Adrenal gland (tissue), 12 donors: Measurements from ENCODE around the gene CNDP1. TPM values are rescaled to one million over a fixed set of nuclear protein-coding genes. Genes with fewer than 3 reads are reported as not detected.

Experiments used
- DNase-seq, 7 donors: peaks; one replicate each; pipeline ENCODE4 v3.0.0-alpha.2; 2019 to 2020
- H3K27ac ChIP-seq, 5 donors: fragments of 200-600 bp; sonication (generic) in 4 of 5; 1 replicate in 3 of 5; 2 replicates in 2 of 5; pipeline versions ENCODE4 v1.5.1 to v1.8.0; 2016 to 2020; ENCODE audit warnings: mild to moderate bottlenecking in 1 of 5
- H3K27me3 ChIP-seq: fragments of 200-600 bp; 2 replicates; pipeline ENCODE4 v1.8.0; 2021
- H3K36me3 ChIP-seq, 2 donors: fragments of 200-600 bp; replicated peaks in 1 of 2; 1 replicate in 1 of 2; 2 replicates in 1 of 2; pipeline versions ENCODE4 v1.5.1 to v1.8.0; 2018 to 2022
- H3K4me1 ChIP-seq, 2 donors: fragments of 200-600 bp; replicated peaks in 1 of 2; 1 replicate in 1 of 2; 2 replicates in 1 of 2; pipeline versions ENCODE4 v1.5.1 to v1.8.0; 2018 to 2021
- H3K4me3 ChIP-seq, 4 donors: fragments of 200-600 bp; sonication (generic) in 3 of 4; one replicate each; pipeline ENCODE4 v1.5.1; 2016 to 2018
- H3K9me3 ChIP-seq, 3 donors: fragments of 200-600 bp; sonication (generic) in 1 of 3; replicated peaks in 1 of 3; 1 replicate in 2 of 3; 2 replicates in 1 of 3; pipeline versions ENCODE4 v1.5.1 to v1.8.0; 2016 to 2021
- POLR2A ChIP-seq, 2 donors: fragments of 450-650 bp; IDR thresholded peaks; one replicate each; pipeline ENCODE4 v1.6.1; 2017; ENCODE audit warnings: antibody characterized with exemption in 2 of 2, mild to moderate bottlenecking in 2 of 2, moderate library complexity in 1 of 2
- WGBS, 4 donors: extraction: QIAGEN DNeasy Blood & Tissue Kit in 2 of 4; methylation state at CpG; one replicate each; pipeline versions ENCODE4 v1.1.5 to v1.1.7; 2013 to 2017; 5-methylcytosine and 5-hydroxymethylcytosine counted together
- intact Hi-C, 2 donors: fragments of 100-400 bp; cut with DNase I; formaldehyde crosslinking; loops; one replicate each; pipeline versions ENCODE4 v1.14.1 to v1.15.0; 2022 to 2023
- polyA plus RNA-seq, 3 donors: library from polyadenylated mRNA; stranded (reverse); fragments of 200-250 nt in 2 of 3; fragments of 350-450 nt in 1 of 3; fragmentation: Illumina TruSeq in 1 of 3; extraction: RNeasy Lipid Tissue Mini Kit (QIAGEN cat#74804) in 1 of 3; gene quantifications; one replicate each; pipeline ENCODE4 v1.2.3, GENCODE V29; 2013 to 2014
- total RNA-seq, 9 donors: library from RNA; depleted of rRNA in 4 of 9; stranded (reverse); fragments of >200 nt in 4 of 9; fragments of 120-200 nt in 1 of 9; fragmentation: NEBNext Ultra II Directional in 1 of 9; extraction: Animal tissue kit (Norgen Biotek cat#: 25700) in 1 of 9; gene quantifications; one replicate each; pipeline versions ENCODE4 v1.1.0 to v1.2.4, GENCODE V29; 2013 to 2023
- TF ChIP-seq, protein P1 (sequence below), 6 experiments: fragments of 450-650 bp in 4 of 6; fragments of 200-600 bp in 2 of 6; sonication (generic) in 1 of 6; IDR thresholded peaks; 1 replicate in 5 of 6; 2 replicates in 1 of 6; pipeline versions ENCODE4 v1.5.1 to v1.8.0; 2016 to 2021; ENCODE audit warnings: antibody characterized with exemption in 6 of 6, mild to moderate bottlenecking in 2 of 6, moderate library complexity in 1 of 6
- donor health status: healthy with polysubstance abuse.
- donor health status: Bipolar disorder and iron deficiency.
- donor health status: DM: yes; HTN: yes; CAD: no.
- donor health status: DM: no; HTN: no; CAD: no.
- donor health status: DM: no; HTN: no; CAD: no.
- donor health status: DM: yes; HTN: yes; CAD: no.

The CNDP1 gene
- total and polyA plus RNA-seq, 12 donors: 0.16 to 0.27 TPM; not detected in 10

DNA sequence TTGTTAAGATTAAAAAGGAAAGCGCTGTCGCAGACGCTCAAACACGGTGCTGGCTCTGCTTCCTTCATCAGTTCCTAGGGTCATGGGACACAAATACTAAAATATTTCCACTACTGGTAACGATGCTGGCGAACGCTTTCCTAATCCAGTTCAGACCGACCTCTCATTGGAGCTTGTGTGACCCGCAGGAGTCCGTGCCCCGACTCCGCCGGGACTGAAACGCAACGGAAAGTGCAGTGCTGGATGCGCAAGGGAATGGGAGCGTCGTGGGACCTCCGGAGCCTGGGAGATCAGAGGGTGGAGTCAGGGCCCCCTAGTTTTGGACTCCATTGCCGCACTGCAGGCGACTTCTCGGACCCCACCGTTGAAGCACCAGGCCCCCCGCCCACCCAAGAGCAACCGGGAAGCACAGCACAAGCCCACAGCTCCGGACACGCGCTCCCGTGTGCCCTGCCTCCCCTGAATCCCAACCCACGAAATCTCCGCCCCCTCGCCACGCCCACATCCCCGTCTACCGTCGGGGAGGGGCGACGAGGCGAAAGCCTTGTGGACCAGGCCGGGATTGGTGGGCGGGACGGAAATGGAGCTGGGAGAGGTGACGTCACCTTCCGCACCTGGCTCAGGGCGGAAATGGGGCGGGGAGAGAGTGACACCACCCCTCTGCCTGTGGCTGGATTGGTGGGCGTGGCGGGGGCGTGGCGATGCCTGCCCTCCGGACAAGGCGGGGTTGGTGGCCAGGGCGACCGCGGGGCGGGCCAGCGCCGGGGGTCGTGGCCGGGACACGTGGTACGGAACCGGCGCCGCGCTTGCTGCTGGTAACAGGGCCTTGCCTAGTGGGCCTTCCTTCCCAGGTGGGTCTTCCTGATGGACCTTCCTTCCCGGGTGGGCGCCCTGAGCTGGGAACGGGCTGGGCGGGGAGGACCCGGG, 38.5 kb upstream of the CNDP1 start, which contains the start of gene CNDP2:
Gene CNDP2 (plus strand): TSS at position 783 of the 927 bp plus-strand sequence. CDS start 3,611 bp downstream, outside the sequence.
- peak; percentile 99 to 100 (median 100) for DNase-seq
- Histone ChIP-seq H3K36me3 (no peaks in the 10 kb centered on the region), H3K4me3 (peak within 1 kb of the TSS; percentile 56 to 93 (median 82)), H3K9me3 (no peaks in the 10 kb centered on the region), H3K27ac (peak within 1 kb of the TSS; percentile 49 to 95 (median 86)), H3K27me3 (no peaks in the 10 kb centered on the region), H3K4me1 (peaks cover 7 to 9% of the 10 kb centered on the region in 2 donors)
- TF ChIP-seq, protein P1, sequence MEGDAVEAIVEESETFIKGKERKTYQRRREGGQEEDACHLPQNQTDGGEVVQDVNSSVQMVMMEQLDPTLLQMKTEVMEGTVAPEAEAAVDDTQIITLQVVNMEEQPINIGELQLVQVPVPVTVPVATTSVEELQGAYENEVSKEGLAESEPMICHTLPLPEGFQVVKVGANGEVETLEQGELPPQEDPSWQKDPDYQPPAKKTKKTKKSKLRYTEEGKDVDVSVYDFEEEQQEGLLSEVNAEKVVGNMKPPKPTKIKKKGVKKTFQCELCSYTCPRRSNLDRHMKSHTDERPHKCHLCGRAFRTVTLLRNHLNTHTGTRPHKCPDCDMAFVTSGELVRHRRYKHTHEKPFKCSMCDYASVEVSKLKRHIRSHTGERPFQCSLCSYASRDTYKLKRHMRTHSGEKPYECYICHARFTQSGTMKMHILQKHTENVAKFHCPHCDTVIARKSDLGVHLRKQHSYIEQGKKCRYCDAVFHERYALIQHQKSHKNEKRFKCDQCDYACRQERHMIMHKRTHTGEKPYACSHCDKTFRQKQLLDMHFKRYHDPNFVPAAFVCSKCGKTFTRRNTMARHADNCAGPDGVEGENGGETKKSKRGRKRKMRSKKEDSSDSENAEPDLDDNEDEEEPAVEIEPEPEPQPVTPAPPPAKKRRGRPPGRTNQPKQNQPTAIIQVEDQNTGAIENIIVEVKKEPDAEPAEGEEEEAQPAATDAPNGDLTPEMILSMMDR (IDR thresholded peaks at IDR 0.05): no peak
- TF ChIP-seq POLR2A (IDR thresholded peaks at IDR 0.05): peak; percentile 60 to 73
- 0 to 2% (median 0%) methylated on average over 22 to 71 of the region's 71 CpGs for WGBS, 4 donors
- intact Hi-C loops: loop anchor here in 1 of 2 donors (10.0 kb wide), 1 partner anchor 99 kb away; the partner anchor contains the start of gene ZNF407

DNA sequence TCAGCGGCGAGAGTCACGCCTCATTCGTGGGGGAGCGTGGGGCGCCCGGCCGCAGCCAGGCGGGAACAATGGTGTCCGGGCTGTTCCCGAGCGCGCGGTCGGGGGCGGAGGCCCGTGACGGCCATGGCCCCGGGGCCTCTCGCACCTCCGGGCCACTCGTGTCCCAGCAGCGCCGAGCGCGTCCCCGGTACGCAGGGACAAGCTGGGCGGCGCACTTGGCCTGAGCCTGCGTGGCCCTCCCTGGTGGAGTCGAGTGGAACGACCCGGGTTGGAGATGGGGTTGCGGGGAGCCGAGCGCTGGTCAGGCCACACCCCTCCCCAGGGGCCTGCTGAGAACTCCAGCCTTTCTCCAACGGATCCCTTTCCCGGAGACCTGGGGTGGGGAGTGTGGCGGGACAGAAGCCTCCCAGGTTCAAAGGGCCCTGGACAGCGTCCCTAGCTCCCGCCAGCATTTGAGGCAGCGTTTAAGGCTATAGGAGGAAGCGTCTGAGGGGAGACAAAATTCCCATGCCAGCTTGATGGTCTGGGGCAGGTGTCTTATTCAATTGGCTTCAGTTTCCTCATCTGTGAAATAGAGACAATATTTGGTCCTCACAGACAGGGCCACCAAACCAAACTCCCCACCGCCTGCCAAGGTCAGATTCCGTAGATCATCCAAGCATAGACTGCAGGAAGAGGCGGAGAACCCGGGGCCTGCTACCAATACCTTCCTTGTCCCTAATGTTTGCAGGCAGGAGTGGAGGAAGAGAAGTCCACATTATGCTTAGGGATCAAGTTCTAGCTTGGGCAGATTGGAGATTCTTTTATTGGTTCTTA, 37.6 kb upstream of the CNDP1 start:
- peak in 6 of 7 donors; percentile 67 to 80 (median 70) for DNase-seq
- no peaks in the 10 kb centered on the region for H3K27me3 ChIP-seq
- WGBS, 4 donors: 2 to 31% (median 3%) methylated on average over 4 to 48 of the region's 48 CpGs
- H3K9me3 ChIP-seq: no peaks in the 10 kb centered on the region
- TF ChIP-seq POLR2A (IDR thresholded peaks at IDR 0.05): peak in 1 of 2 donors; percentile 8
- TF ChIP-seq, protein P1 (IDR thresholded peaks at IDR 0.05): peak in 5 of 6 experiments; percentile 10 to 40 (median 20)
- peaks cover 0 to 5% of the 10 kb centered on the region in 2 donors for H3K36me3 ChIP-seq
- H3K4me3 ChIP-seq: peak overlapping the region; percentile 56 to 93 (median 82)
- H3K4me1 ChIP-seq: peaks cover 7 to 9% of the 10 kb centered on the region in 2 donors
- peak overlapping the region; percentile 49 to 95 (median 86) for H3K27ac ChIP-seq
- intact Hi-C loops: loop anchor here in 1 of 2 donors (10.0 kb wide), 1 partner anchor 98 kb away; the partner anchor contains the start of gene ZNF407

DNA sequence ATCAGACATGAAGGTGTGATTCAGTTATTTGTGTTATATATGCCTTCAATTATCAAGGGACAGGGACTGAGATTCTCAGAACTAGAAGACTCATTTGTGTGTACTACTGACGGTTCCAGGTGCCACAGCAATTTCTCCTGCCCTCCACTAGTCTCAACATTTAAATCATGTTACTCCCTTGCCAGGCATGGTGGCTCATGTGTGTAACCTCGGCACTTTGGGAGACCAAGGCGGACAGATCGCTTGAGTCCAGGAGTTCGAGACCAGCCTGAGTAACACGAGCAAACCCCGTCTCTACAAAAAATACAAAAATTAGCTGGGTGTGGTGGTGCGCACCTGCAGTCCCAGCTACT, 37.0 kb upstream of the CNDP1 start:
- H3K27ac ChIP-seq: peak overlapping the region in 1 of 5 donors; percentile 49
- WGBS, 4 donors: 89 to 97% (median 95%) methylated on average over 8 of the region's 8 CpGs
- no peaks in the 10 kb centered on the region for H3K27me3 ChIP-seq
- DNase-seq: no peak
- H3K4me1 ChIP-seq: peaks cover 7 to 9% of the 10 kb centered on the region in 2 donors
- H3K4me3 ChIP-seq: peak overlapping the region in 1 of 4 donors; percentile 81
- no peaks in the 10 kb centered on the region for H3K9me3 ChIP-seq
- H3K36me3 ChIP-seq: peaks cover 0 to 11% of the 10 kb centered on the region in 2 donors
- intact Hi-C loops: loop anchor here in 1 of 2 donors (10.0 kb wide), 1 partner anchor 98 kb away; the partner anchor contains the start of gene ZNF407
- TF ChIP-seq, protein P1 (IDR thresholded peaks at IDR 0.05): no peak
- TF ChIP-seq POLR2A (IDR thresholded peaks at IDR 0.05): no peak
